ENCODE data around the gene CDK5R2. TPM values are rescaled to one million over a fixed set of nuclear protein-coding genes. Genes with fewer than 3 reads are reported as not detected.
A peak's percentile ranks its signal among the peaks of the same experiment; 100 is the strongest.

The CDK5R2 gene
- total RNA-seq, 1 donor from 2014 or later, result not detected

GRCh38 chr2:218992703-218993344 is 33.4 kb downstream of the CDK5R2 start:
- H3K4me3 ChIP-seq, result peak overlapping the region; percentile 54 to 64
- DNase-seq (ENCODE audit: low spot score in 2 of 2), result no peak
- peaks cover 13 to 24% of the 10 kb centered on the region in 2 donors for H3K4me1 ChIP-seq
- no peaks in the 10 kb centered on the region for H3K9me3 ChIP-seq
- H3K36me3 ChIP-seq, result no peaks in the 10 kb centered on the region
- H3K27ac ChIP-seq, result no peak overlapping the region
- intact Hi-C loops (cut with DNase I), result no loop called here
- H3K27me3 ChIP-seq, result peaks cover 56% of the 10 kb centered on the region
- TF ChIP-seq CTCF (IDR thresholded peaks at IDR 0.05), result no peak

GRCh38 chr2:218993345-218994315 is 34.2 kb downstream of the CDK5R2 start, which contains the start of gene CRYBA2:
CRYBA2 (minus strand) TSS chr2:218993422; CDS start chr2:218993176, 246 bp downstream.
- peaks cover 56% of the 10 kb centered on the region for H3K27me3 ChIP-seq
- DNase-seq (ENCODE audit: low spot score in 2 of 2), result no peak
- no peak within 1 kb of the TSS for H3K27ac ChIP-seq
- H3K4me3 ChIP-seq, result peak within 1 kb of the TSS; percentile 54 to 64
- intact Hi-C loops (cut with DNase I), result no loop called here
- H3K9me3 ChIP-seq, result no peaks in the 10 kb centered on the region
- no peak for TF ChIP-seq CTCF (IDR thresholded peaks at IDR 0.05)
- peaks cover 13 to 24% of the 10 kb centered on the region in 2 donors for H3K4me1 ChIP-seq
- H3K36me3 ChIP-seq, result no peaks in the 10 kb centered on the region

GRCh38 chr2:218995561-218995960 is 36.1 kb downstream of the CDK5R2 start:
- Histone ChIP-seq H3K9me3 (no peaks in the 10 kb centered on the region), H3K36me3 (no peaks in the 10 kb centered on the region), H3K27me3 (peaks cover 46% of the 10 kb centered on the region), H3K4me3 (peak overlapping the region in 1 of 2 donors; percentile 54), H3K27ac (no peak overlapping the region), H3K4me1 (peaks cover 13 to 24% of the 10 kb centered on the region in 2 donors)
- DNase-seq (ENCODE audit: low spot score in 2 of 2), result no peak
- no peak for TF ChIP-seq CTCF (IDR thresholded peaks at IDR 0.05)
- intact Hi-C loops (cut with DNase I), result no loop called here

- H3K36me3 ChIP-seq, result no peaks in the 10 kb centered on the region
- H3K4me1 ChIP-seq, result peaks cover 13 to 24% of the 10 kb centered on the region in 2 donors
- peak; percentile 86 to 93 (median 90) for TF ChIP-seq CTCF (IDR thresholded peaks at IDR 0.05)
- peak; percentile 47 to 94 for DNase-seq (ENCODE audit: low spot score in 2 of 2)
- intact Hi-C loops (cut with DNase I), result loop anchor here (1.0 kb wide), 1 partner anchor 159 kb away; no protein-coding TSS in a partner anchor
- no peaks in the 10 kb centered on the region for H3K9me3 ChIP-seq
- no peak overlapping the region for H3K27ac ChIP-seq
- H3K4me3 ChIP-seq, result peak overlapping the region; percentile 26 to 54
- peaks cover 41% of the 10 kb centered on the region for H3K27me3 ChIP-seq
Measured at GRCh38 chr2:218995972-218996711, 36.7 kb downstream of the CDK5R2 start.

GRCh38 chr2:218996937-218997336 is 37.5 kb downstream of the CDK5R2 start:
- H3K4me3 ChIP-seq, result no peak overlapping the region
- DNase-seq (ENCODE audit: low spot score in 2 of 2), result no peak
- intact Hi-C loops (cut with DNase I), result loop anchor here (1.0 kb wide), 1 partner anchor 158 kb away; no protein-coding TSS in a partner anchor
- H3K4me1 ChIP-seq, result peaks cover 16 to 28% of the 10 kb centered on the region in 2 donors
- H3K27ac ChIP-seq, result no peak overlapping the region
- no peak for TF ChIP-seq CTCF (IDR thresholded peaks at IDR 0.05)
- H3K27me3 ChIP-seq, result peaks cover 45% of the 10 kb centered on the region
- no peaks in the 10 kb centered on the region for H3K36me3 ChIP-seq
- no peaks in the 10 kb centered on the region for H3K9me3 ChIP-seq
